CD8-positive, alpha-beta memory T cell (primary cell): ENCODE data around the gene CSMD2. TPM values are rescaled to one million over a fixed set of nuclear protein-coding genes. Genes with fewer than 3 reads are reported as not detected.
A peak's percentile ranks its signal among the peaks of the same experiment; 100 is the strongest.

ENCODE experiments used
- CTCF ChIA-PET: fragments of 350-600 bp; sonication (Branson Sonifier 250); formaldehyde crosslinking; loops from one replicate; lab custom pipeline; 2021; ENCODE audit warnings: antibody characterized with exemption; lab: Charles Lee
- POLR2A ChIA-PET: fragments of 350-600 bp; sonication (Branson Sonifier 250); formaldehyde crosslinking; loops from one replicate; lab custom pipeline; 2021; ENCODE audit warnings: antibody characterized with exemption; lab: Charles Lee
- DNase-seq, 5 donors: peaks; one replicate each; pipeline versions ENCODE4 v3.0.0 to v3.0.0-alpha.2; 2020 to 2022; ENCODE audit warnings: mixed read lengths in 1 of 5
- H3K27ac ChIP-seq: one replicate; pipeline ENCODE4 v1.7.0; 2013; ENCODE audit warnings: low read depth, mild to moderate bottlenecking, low read length, moderate library complexity
- H3K27me3 ChIP-seq: 2 replicates; pipeline ENCODE4 v1.7.0; 2013; ENCODE audit warnings: low read length, mild to moderate bottlenecking; ENCODE audit not compliant: insufficient read depth, poor library complexity, severe bottlenecking
- H3K36me3 ChIP-seq: 2 replicates; pipeline ENCODE4 v1.7.0; 2013; ENCODE audit warnings: mild to moderate bottlenecking, low read length, moderate library complexity; ENCODE audit not compliant: insufficient read depth
- H3K4me1 ChIP-seq: 2 replicates; pipeline ENCODE4 v1.7.0; 2013; ENCODE audit warnings: mild to moderate bottlenecking, low read length, moderate library complexity; ENCODE audit not compliant: insufficient read depth
- H3K4me3 ChIP-seq: 2 replicates; pipeline ENCODE4 v1.7.0; 2013; ENCODE audit warnings: mild to moderate bottlenecking, low read length
- H3K9me3 ChIP-seq: 2 replicates; pipeline ENCODE4 v1.7.0; 2013; ENCODE audit warnings: mild to moderate bottlenecking, low read length
- H3K27ac Mint-ChIP-seq, 8 donors: one replicate each; pipeline ENCODE4 v1.8.0; 2020 to 2021; ENCODE audit warnings: mixed read lengths in 8 of 8, mild to moderate bottlenecking in 6 of 8, inconsistent platforms in 3 of 8, moderate library complexity in 3 of 8
- H3K27me3 Mint-ChIP-seq, 2 donors: one replicate each; pipeline ENCODE4 v1.8.0; 2020 to 2021; ENCODE audit warnings: mixed read lengths in 2 of 2, mild to moderate bottlenecking in 1 of 2, moderate library complexity in 1 of 2
- H3K36me3 Mint-ChIP-seq, 3 donors: one replicate each; pipeline ENCODE4 v1.8.0; 2020 to 2021; ENCODE audit warnings: mixed read lengths in 3 of 3, inconsistent platforms in 1 of 3, mild to moderate bottlenecking in 1 of 3
- H3K4me1 Mint-ChIP-seq, 3 donors: one replicate each; pipeline ENCODE4 v1.8.0; 2020 to 2021; ENCODE audit warnings: mixed read lengths in 3 of 3, inconsistent platforms in 1 of 3, mild to moderate bottlenecking in 1 of 3
- H3K4me3 Mint-ChIP-seq, 7 donors: one replicate each; pipeline ENCODE4 v1.8.0; 2020 to 2021; ENCODE audit warnings: mixed read lengths in 7 of 7, mild to moderate bottlenecking in 6 of 7, moderate library complexity in 4 of 7, inconsistent platforms in 2 of 7
- H3K9me3 Mint-ChIP-seq, 5 donors: one replicate each; pipeline ENCODE4 v1.8.0; 2020 to 2022; ENCODE audit warnings: mixed read lengths in 5 of 5, mild to moderate bottlenecking in 3 of 5, moderate library complexity in 2 of 5, inconsistent platforms in 1 of 5
- polyA plus RNA-seq: library from polyadenylated mRNA; unstranded; fragments of 300-500 nt; fragmentation: Illumina TruSeq; gene quantifications from one replicate; pipeline ENCODE4 v1.2.3, GENCODE V29; 2021
- total RNA-seq, 2 experiments: library from RNA; stranded (reverse); gene quantifications; one replicate each; pipeline ENCODE4 v1.2.3, GENCODE V29; 2021

The CSMD2 gene
- total and polyA plus RNA-seq, 3 experiments from 2014 or later, result not detected

GRCh38 chr1:33742663-33743062 is 422.4 kb downstream of the CSMD2 start:
- ChIA-PET CTCF (no interaction called here), POLR2A (no interaction called here)
- Histone ChIP-seq H3K27me3 (no peaks in the 10 kb centered on the region), H3K36me3 (no peaks in the 10 kb centered on the region), H3K27ac (no peak overlapping the region), H3K4me1 (no peaks in the 10 kb centered on the region), H3K9me3 (no peaks in the 10 kb centered on the region), H3K4me3 (no peak overlapping the region)
- H3K4me3 Mint-ChIP-seq, result no peak overlapping the region
- peaks cover 6 to 25% of the 10 kb centered on the region in 2 donors for H3K27me3 Mint-ChIP-seq
- H3K9me3 Mint-ChIP-seq, result peaks cover 0 to 3% (median 0%) of the 10 kb centered on the region in 5 donors
- no peaks in the 10 kb centered on the region for H3K4me1 Mint-ChIP-seq
- no peaks in the 10 kb centered on the region for H3K36me3 Mint-ChIP-seq
- DNase-seq, result no peak
- no peak overlapping the region for H3K27ac Mint-ChIP-seq

DNA sequence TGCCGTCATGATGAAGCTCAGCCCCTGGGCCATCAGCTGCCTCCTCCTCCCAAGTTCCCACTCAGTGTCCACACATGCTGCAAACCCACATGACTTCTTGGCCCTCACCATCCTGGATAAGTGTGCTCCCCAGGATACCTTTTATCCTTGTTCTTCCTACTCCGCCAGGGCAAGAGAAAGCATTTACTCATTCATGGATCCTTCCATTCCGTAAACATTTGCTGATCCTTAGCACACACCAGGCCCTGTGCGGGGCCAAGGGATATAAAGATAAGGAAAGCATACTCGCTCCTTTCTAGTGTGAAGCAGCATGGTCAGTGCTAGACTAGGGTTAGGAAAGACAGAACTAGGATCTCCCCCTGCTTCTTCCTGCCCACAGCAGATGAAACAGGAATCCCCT is 423.3 kb downstream of the CSMD2 start:
- Histone ChIP-seq H3K27ac (no peak overlapping the region), H3K4me1 (no peaks in the 10 kb centered on the region), H3K36me3 (no peaks in the 10 kb centered on the region), H3K27me3 (no peaks in the 10 kb centered on the region), H3K9me3 (no peaks in the 10 kb centered on the region), H3K4me3 (no peak overlapping the region)
- H3K9me3 Mint-ChIP-seq, result peaks cover 0 to 3% (median 0%) of the 10 kb centered on the region in 5 donors
- ChIA-PET CTCF (no interaction called here), POLR2A (no interaction called here)
- H3K4me1 Mint-ChIP-seq, result no peaks in the 10 kb centered on the region
- no peak overlapping the region for H3K4me3 Mint-ChIP-seq
- H3K36me3 Mint-ChIP-seq, result no peaks in the 10 kb centered on the region
- H3K27me3 Mint-ChIP-seq, result peaks cover 8 to 25% of the 10 kb centered on the region in 2 donors
- H3K27ac Mint-ChIP-seq, result no peak overlapping the region
- DNase-seq, result no peak

DNA sequence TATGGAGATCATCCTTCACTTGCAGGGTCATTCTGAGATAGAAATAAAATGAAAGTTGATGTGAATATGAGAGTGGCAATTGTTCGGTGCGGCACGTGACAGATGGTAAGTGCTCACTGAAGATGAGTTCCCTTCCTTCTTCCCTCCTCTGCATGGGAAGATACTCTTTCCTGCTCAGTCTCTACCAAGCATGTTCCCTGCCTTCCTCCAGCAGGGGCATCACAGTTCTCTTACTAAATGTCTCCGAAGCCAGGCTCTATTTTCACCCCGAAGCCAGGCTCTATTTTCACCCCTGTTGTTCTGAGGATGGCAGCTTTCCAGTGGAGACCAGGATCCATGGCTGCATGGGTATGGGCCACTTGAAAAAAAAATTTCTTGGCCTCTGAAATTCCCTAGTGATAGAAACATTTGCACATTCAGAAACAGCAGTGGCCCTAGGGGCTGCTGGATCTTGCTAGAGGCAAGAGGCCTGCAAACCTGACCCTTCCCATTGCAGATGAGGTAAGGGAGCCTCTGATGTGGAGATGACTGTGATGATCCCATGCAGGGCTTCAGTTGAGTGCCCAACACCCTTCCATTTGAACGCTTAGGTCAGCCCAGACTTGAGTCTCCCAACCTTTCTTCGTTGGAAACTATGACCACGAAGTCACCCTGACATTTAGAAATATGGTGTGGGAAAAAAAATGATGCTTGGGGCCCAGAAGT is 424.8 kb downstream of the CSMD2 start:
- H3K4me3 ChIP-seq, result no peak overlapping the region
- no peak overlapping the region for H3K4me3 Mint-ChIP-seq
- POLR2A ChIA-PET, result no interaction called here
- no peaks in the 10 kb centered on the region for H3K36me3 Mint-ChIP-seq
- H3K27me3 ChIP-seq, result no peaks in the 10 kb centered on the region
- DNase-seq, result no peak
- no peaks in the 10 kb centered on the region for H3K4me1 Mint-ChIP-seq
- no peaks in the 10 kb centered on the region for H3K4me1 ChIP-seq
- H3K27ac ChIP-seq, result no peak overlapping the region
- CTCF ChIA-PET, result no interaction called here
- peaks cover 0 to 3% (median 0%) of the 10 kb centered on the region in 5 donors for H3K9me3 Mint-ChIP-seq
- H3K27ac Mint-ChIP-seq, result no peak overlapping the region
- peaks cover 9 to 15% of the 10 kb centered on the region in 2 donors for H3K27me3 Mint-ChIP-seq
- no peaks in the 10 kb centered on the region for H3K36me3 ChIP-seq
- no peaks in the 10 kb centered on the region for H3K9me3 ChIP-seq

- H3K4me1 ChIP-seq, result no peaks in the 10 kb centered on the region
- H3K9me3 ChIP-seq, result no peaks in the 10 kb centered on the region
- H3K4me3 ChIP-seq, result no peak overlapping the region
- H3K27ac Mint-ChIP-seq, result no peak overlapping the region
- no peaks in the 10 kb centered on the region for H3K4me1 Mint-ChIP-seq
- ChIA-PET CTCF (no interaction called here), POLR2A (no interaction called here)
- no peaks in the 10 kb centered on the region for H3K27me3 ChIP-seq
- no peak overlapping the region for H3K4me3 Mint-ChIP-seq
- H3K36me3 ChIP-seq, result no peaks in the 10 kb centered on the region
- no peaks in the 10 kb centered on the region for H3K36me3 Mint-ChIP-seq
- peaks cover 0 to 3% (median 0%) of the 10 kb centered on the region in 5 donors for H3K9me3 Mint-ChIP-seq
- no peak overlapping the region for H3K27ac ChIP-seq
- no peak for DNase-seq
- peaks cover 9 to 23% of the 10 kb centered on the region in 2 donors for H3K27me3 Mint-ChIP-seq
Observed at GRCh38 chr1:33738976-33739375, 426.1 kb downstream of the CSMD2 start.

DNA sequence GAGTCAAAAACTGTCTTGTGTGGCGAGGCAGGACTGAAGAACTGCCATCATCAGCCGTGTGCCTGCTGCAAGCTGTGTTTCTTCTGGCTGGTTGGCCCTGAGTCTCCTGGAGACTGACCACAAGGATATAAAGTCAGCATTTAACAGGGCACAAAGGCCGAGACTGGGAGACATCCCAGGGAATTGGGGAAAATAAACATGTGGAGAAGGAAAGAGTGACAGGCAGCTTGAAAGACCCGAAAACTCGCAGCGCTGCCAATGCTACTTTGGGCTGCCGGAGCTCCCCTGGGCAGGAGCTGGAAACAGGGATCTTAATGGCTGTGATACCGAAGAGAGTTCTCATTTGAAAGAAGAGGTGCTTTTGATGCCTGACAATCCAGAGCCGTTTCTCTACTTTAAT is 426.5 kb downstream of the CSMD2 start:
- H3K36me3 Mint-ChIP-seq, result no peaks in the 10 kb centered on the region
- H3K4me3 ChIP-seq, result no peak overlapping the region
- no peak overlapping the region for H3K27ac ChIP-seq
- no peak overlapping the region for H3K4me3 Mint-ChIP-seq
- H3K27me3 Mint-ChIP-seq, result peaks cover 9 to 27% of the 10 kb centered on the region in 2 donors
- H3K9me3 ChIP-seq, result no peaks in the 10 kb centered on the region
- no peaks in the 10 kb centered on the region for H3K4me1 ChIP-seq
- peaks cover 0 to 3% (median 0%) of the 10 kb centered on the region in 5 donors for H3K9me3 Mint-ChIP-seq
- no peaks in the 10 kb centered on the region for H3K4me1 Mint-ChIP-seq
- no peaks in the 10 kb centered on the region for H3K36me3 ChIP-seq
- ChIA-PET CTCF (no interaction called here), POLR2A (no interaction called here)
- no peak for DNase-seq
- no peak overlapping the region for H3K27ac Mint-ChIP-seq
- H3K27me3 ChIP-seq, result no peaks in the 10 kb centered on the region

DNA sequence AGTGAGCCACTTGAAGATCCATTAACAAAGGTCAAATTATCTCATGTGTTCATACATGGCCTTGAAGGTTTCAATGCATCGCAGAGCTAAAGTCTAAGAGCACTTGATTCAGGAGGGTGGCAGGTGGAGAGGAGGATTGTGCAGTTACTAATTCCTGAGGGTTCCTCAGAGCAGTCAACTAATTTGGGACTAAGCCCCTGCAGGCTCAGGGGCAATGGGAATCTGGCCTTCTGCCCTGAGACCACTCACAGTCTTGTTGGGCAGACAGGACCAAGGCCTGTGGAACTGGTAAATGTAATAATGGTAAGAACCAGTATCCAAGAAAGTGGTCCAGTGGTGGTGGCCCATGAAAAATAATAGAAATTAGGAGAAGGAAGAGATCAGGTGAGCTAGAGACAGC is 428.5 kb downstream of the CSMD2 start:
- Mint-ChIP-seq H3K4me1 (no peaks in the 10 kb centered on the region), H3K4me3 (no peak overlapping the region), H3K27me3 (peaks cover 9 to 22% of the 10 kb centered on the region in 2 donors), H3K27ac (no peak overlapping the region), H3K9me3 (no peaks in the 10 kb centered on the region), H3K36me3 (no peaks in the 10 kb centered on the region)
- CTCF ChIA-PET, result no interaction called here
- no peaks in the 10 kb centered on the region for H3K9me3 ChIP-seq
- no peaks in the 10 kb centered on the region for H3K4me1 ChIP-seq
- H3K36me3 ChIP-seq, result no peaks in the 10 kb centered on the region
- POLR2A ChIA-PET, result no interaction called here
- H3K27ac ChIP-seq, result no peak overlapping the region
- H3K4me3 ChIP-seq, result no peak overlapping the region
- no peaks in the 10 kb centered on the region for H3K27me3 ChIP-seq
- no peak for DNase-seq

DNA sequence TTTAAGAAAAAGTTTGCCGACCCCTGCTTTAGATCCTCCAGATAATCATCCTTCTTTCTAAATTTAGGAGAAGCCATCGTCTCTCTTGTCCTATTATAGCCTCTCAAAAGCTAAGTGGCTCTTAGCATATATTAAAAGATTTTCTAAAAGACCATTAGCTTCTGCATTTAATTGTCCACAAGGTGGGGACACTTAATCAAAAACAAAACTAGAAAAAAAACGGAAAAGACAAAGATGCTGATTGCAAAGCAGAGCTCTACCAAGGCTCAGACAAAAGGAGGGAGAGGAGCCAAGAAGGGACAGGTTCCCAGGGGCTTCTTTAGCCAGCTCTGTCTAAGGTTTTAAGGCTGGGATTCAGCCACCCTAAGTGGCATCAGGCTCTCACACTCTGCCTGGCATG is 429.4 kb downstream of the CSMD2 start:
- H3K27ac ChIP-seq, result no peak overlapping the region
- no peak for DNase-seq
- POLR2A ChIA-PET, result no interaction called here
- Mint-ChIP-seq H3K4me1 (no peaks in the 10 kb centered on the region), H3K27me3 (peaks cover 12 to 17% of the 10 kb centered on the region in 2 donors), H3K9me3 (no peaks in the 10 kb centered on the region), H3K4me3 (no peak overlapping the region), H3K36me3 (no peaks in the 10 kb centered on the region), H3K27ac (peak overlapping the region in 1 of 8 donors; percentile 35)
- H3K4me1 ChIP-seq, result no peaks in the 10 kb centered on the region
- CTCF ChIA-PET, result no interaction called here
- no peaks in the 10 kb centered on the region for H3K9me3 ChIP-seq
- no peaks in the 10 kb centered on the region for H3K27me3 ChIP-seq
- H3K4me3 ChIP-seq, result no peak overlapping the region
- no peaks in the 10 kb centered on the region for H3K36me3 ChIP-seq

DNA sequence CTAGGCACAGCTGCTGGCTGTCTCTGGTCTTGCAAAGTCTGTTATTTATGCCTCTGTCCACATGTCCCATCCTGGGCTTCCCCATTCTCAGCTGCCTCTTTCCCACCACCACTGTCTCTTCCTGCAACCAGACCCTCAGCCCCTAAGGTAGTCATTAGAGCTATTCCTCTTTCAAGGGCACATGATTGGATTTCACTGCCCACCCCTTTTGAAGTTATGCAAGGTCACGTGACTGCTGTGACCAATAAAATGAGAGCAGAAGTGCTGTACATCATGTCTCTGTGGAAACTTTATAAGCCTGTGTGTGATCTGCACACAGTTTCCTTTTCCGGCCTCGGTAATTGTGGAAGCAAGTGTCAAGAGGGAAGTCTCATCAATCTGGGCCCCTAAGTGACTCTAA is 437.7 kb downstream of the CSMD2 start:
- no peaks in the 10 kb centered on the region for H3K36me3 ChIP-seq
- Mint-ChIP-seq H3K27ac (no peak overlapping the region), H3K9me3 (no peaks in the 10 kb centered on the region), H3K27me3 (peaks cover 4 to 7% of the 10 kb centered on the region in 2 donors), H3K4me3 (no peak overlapping the region), H3K4me1 (no peaks in the 10 kb centered on the region), H3K36me3 (no peaks in the 10 kb centered on the region)
- H3K27me3 ChIP-seq, result no peaks in the 10 kb centered on the region
- DNase-seq, result no peak
- no peak overlapping the region for H3K4me3 ChIP-seq
- ChIA-PET POLR2A (no interaction called here), CTCF (no interaction called here)
- no peaks in the 10 kb centered on the region for H3K4me1 ChIP-seq
- no peak overlapping the region for H3K27ac ChIP-seq
- no peaks in the 10 kb centered on the region for H3K9me3 ChIP-seq
